GM21515 (cell line): ENCODE measurements around the gene SMIM29.
"Not testable (repeated sequence)": the region's sequence is repeated elsewhere in the genome, so short reads cannot be mapped to it uniquely, and the experiment has no call there.

Experiments used
- ATAC-seq: cut with Tn5 transposase; IDR thresholded peaks from one replicate; pipeline ENCODE4 v1.9.1; 2021; ENCODE audit not compliant: unreplicated experiment

SMIM29 gene

GRCh38 chr6:34248727-34249468, at the start of gene SMIM29:
Gene SMIM29, minus strand, starts transcription at chr6:34249006. Its CDS starts 1,215 bp downstream, at chr6:34247791.
- peak; percentile 79 for ATAC-seq

- ATAC-seq, result peak; percentile 86
These were observed 46.9 kb upstream of the SMIM29 start for GRCh38 chr6:34295721-34296120.

GRCh38 chr6:34292954-34293353, 44.1 kb upstream of the SMIM29 start:
- ATAC-seq, result no peak

GRCh38 chr6:34289137-34289536, 40.3 kb upstream of the SMIM29 start:
- no peak for ATAC-seq

- ATAC-seq, result no peak
These were observed 39.8 kb upstream of the SMIM29 start for GRCh38 chr6:34288581-34288980.

GRCh38 chr6:34285448-34286164, 36.8 kb upstream of the SMIM29 start:
- no peak for ATAC-seq

GRCh38 chr6:34284563-34285447, 36.0 kb upstream of the SMIM29 start:
- no peak for ATAC-seq

GRCh38 chr6:34281702-34282334, 33.0 kb upstream of the SMIM29 start:
- ATAC-seq, result no peak

- ATAC-seq, result no peak
These were observed 31.4 kb upstream of the SMIM29 start for GRCh38 chr6:34280216-34280615.

- no peak for ATAC-seq
These were observed 30.0 kb upstream of the SMIM29 start for GRCh38 chr6:34278833-34279232.

- ATAC-seq, result no peak
These were observed 28.9 kb upstream of the SMIM29 start for GRCh38 chr6:34277763-34278112.

GRCh38 chr6:34276881-34277762, 28.3 kb upstream of the SMIM29 start:
- no peak for ATAC-seq

GRCh38 chr6:34276191-34276590, 27.4 kb upstream of the SMIM29 start:
- no peak for ATAC-seq

- no peak for ATAC-seq
These were observed 26.5 kb upstream of the SMIM29 start for GRCh38 chr6:34275128-34275804.

GRCh38 chr6:34274129-34274528, 25.3 kb upstream of the SMIM29 start:
- ATAC-seq, result no peak

GRCh38 chr6:34273242-34273805, 24.5 kb upstream of the SMIM29 start:
- ATAC-seq, result no peak

- ATAC-seq, result no peak
These were observed 23.5 kb upstream of the SMIM29 start for GRCh38 chr6:34272013-34272926.

GRCh38 chr6:34269658-34270341, 21.0 kb upstream of the SMIM29 start:
- ATAC-seq, result not testable (repeated sequence)
